ENCODE measurements around the gene SPTBN5. TPM values are rescaled to one million over a fixed set of nuclear protein-coding genes. Genes with fewer than 3 reads are reported as not detected.

The SPTBN5 gene
- total RNA-seq, 2 donors from 2014 or later: 0.72 to 2.3 TPM

GRCh38 chr15:41874736-41875135, 19.1 kb downstream of the SPTBN5 start:
- no peak for DNase-seq
- H3K27me3 ChIP-seq: no peaks in the 10 kb centered on the region
- no peaks in the 10 kb centered on the region for H3K4me1 ChIP-seq
- H3K4me3 ChIP-seq: no peak overlapping the region
- TF ChIP-seq CTCF (IDR thresholded peaks at IDR 0.05): no peak
- H3K9me3 ChIP-seq: no peaks in the 10 kb centered on the region
- H3K36me3 ChIP-seq: no peaks in the 10 kb centered on the region
- no peak overlapping the region for H3K27ac ChIP-seq
- H3K9ac ChIP-seq (ENCODE audit: low read depth in 2 of 2, low read length in 2 of 2): no peak overlapping the region
- intact Hi-C loops (cut with DNase I): no loop called here

DNA sequence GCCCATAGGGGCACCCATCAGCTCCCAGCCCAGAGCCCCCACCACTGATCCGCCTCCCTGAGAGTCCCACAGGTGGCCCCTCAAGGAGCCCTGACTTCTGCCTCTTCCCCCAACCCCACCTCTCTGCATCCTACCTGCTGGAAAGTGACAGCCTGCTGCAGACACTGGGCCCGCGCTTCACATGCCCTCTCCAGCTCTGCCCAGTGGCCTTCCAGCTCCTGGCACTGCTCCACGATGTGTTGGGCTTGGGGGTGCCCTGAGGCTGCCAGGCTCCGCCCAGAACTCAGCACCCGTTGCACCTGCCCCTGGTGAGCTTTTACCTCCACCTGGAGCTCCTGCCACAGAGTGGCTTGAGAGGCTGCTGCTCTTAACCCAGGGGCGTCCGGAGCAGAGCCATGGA, 20.1 kb downstream of the SPTBN5 start:
- H3K36me3 ChIP-seq: no peaks in the 10 kb centered on the region
- no peaks in the 10 kb centered on the region for H3K4me1 ChIP-seq
- H3K9me3 ChIP-seq: no peaks in the 10 kb centered on the region
- H3K9ac ChIP-seq (ENCODE audit: low read depth in 2 of 2, low read length in 2 of 2): no peak overlapping the region
- intact Hi-C loops (cut with DNase I): no loop called here
- DNase-seq: no peak
- H3K27ac ChIP-seq: no peak overlapping the region
- no peak for TF ChIP-seq CTCF (IDR thresholded peaks at IDR 0.05)
- H3K4me3 ChIP-seq: no peak overlapping the region
- H3K27me3 ChIP-seq: no peaks in the 10 kb centered on the region

GRCh38 chr15:41872166-41872747, 21.6 kb downstream of the SPTBN5 start:
- no peak for TF ChIP-seq CTCF (IDR thresholded peaks at IDR 0.05)
- Histone ChIP-seq H3K9me3 (no peaks in the 10 kb centered on the region), H3K4me1 (no peaks in the 10 kb centered on the region), H3K9ac (ENCODE audit: low read depth in 2 of 2, low read length in 2 of 2) (no peak overlapping the region), H3K27ac (no peak overlapping the region), H3K36me3 (no peaks in the 10 kb centered on the region), H3K4me3 (no peak overlapping the region), H3K27me3 (no peaks in the 10 kb centered on the region)
- no peak for DNase-seq
- intact Hi-C loops (cut with DNase I): no loop called here

GRCh38 chr15:41871175-41871905, 22.5 kb downstream of the SPTBN5 start:
- H3K36me3 ChIP-seq: no peaks in the 10 kb centered on the region
- no peak for TF ChIP-seq CTCF (IDR thresholded peaks at IDR 0.05)
- H3K9ac ChIP-seq (ENCODE audit: low read depth in 2 of 2, low read length in 2 of 2): no peak overlapping the region
- H3K27me3 ChIP-seq: no peaks in the 10 kb centered on the region
- no peak overlapping the region for H3K4me3 ChIP-seq
- no peak for DNase-seq
- no peaks in the 10 kb centered on the region for H3K4me1 ChIP-seq
- no peak overlapping the region for H3K27ac ChIP-seq
- no peaks in the 10 kb centered on the region for H3K9me3 ChIP-seq
- intact Hi-C loops (cut with DNase I): no loop called here

DNA sequence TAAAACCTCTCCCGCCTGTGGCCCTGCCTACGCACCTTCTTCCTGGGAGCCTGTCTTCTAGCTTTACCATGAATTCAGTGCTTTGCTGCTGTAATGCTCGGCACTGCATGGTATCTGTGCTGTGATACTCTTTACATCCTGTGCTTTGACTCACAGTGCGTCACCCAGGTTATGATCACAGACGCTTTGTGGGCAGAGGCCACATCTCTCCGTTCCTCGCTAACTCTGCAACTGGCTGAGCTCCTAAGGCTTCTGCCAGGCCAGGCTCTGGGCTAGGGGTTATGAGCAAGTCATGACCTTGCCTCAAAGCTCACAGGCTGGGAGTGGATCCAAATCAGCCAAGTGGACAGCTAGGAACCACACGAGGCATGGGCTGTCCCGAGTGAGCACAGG, 23.2 kb downstream of the SPTBN5 start:
- intact Hi-C loops (cut with DNase I): no loop called here
- Histone ChIP-seq H3K27ac (no peak overlapping the region), H3K9me3 (no peaks in the 10 kb centered on the region), H3K4me1 (no peaks in the 10 kb centered on the region), H3K4me3 (no peak overlapping the region), H3K9ac (ENCODE audit: low read depth in 2 of 2, low read length in 2 of 2) (no peak overlapping the region), H3K27me3 (no peaks in the 10 kb centered on the region), H3K36me3 (no peaks in the 10 kb centered on the region)
- DNase-seq: no peak
- no peak for TF ChIP-seq CTCF (IDR thresholded peaks at IDR 0.05)
